ENCODE data around the gene RGPD3. TPM values are rescaled to one million over a fixed set of nuclear protein-coding genes. Genes with fewer than 3 reads are reported as not detected.
"Not testable (repeated sequence)": the region's sequence is repeated elsewhere in the genome, so short reads cannot be mapped to it uniquely, and the experiment has no call there.

Gene RGPD3
- total RNA-seq = under 1 TPM in 1 of 2 experiments, not detected in 1; 0.14 TPM

DNA sequence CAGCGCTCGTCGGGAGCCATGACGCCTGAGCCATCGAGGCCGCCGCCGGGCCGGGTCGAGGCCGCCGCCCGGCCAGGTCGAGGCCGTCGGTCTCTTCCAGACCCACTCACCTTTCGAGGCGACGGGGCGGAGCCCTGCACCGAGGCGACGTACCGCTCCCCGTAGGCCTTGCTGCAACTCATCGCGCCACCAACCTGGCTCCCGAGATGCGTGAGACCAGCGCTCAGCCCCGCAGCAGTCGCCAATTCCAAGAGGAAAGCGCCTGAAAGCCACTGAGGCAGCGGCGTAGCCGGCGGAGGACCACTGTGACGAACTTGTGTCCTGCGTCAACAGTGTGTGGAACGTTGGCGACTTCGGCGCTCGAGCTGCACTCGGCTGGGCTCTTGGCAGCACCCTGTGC is at the start of gene RGPD3:
Gene RGPD3 (minus strand): TSS at position 307 of the 400 bp plus-strand sequence. CDS start 125 bp downstream, at position 182.
- DNase-seq; H3K27ac Mint-ChIP-seq; H3K9me3 Mint-ChIP-seq; H3K4me3 Mint-ChIP-seq; POLR2A ChIA-PET; H3K27me3 Mint-ChIP-seq; H3K36me3 Mint-ChIP-seq; H3K4me1 Mint-ChIP-seq; ATAC-seq (ENCODE audit: low read depth): not testable (repeated sequence)

DNA sequence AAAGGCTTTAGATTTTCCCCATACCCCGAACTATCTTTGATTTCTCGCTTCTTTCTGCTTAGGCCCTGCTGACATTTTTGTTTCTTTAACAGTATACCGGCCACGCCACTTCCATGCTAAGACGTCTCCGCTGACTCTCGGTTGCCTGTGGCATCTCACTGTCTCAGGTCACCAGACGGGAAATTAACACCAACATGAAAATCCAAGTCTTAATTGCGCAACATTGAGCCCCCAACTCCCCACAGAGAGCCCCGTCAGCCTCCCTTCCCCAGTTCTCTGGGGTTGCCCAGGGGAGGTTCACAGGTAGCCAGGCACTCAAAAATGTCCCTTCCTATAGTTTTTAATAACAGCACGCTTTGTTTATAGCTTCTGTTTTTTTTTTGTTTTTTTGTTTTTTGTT is 49.1 kb upstream of the RGPD3 start:
- DNase-seq (no peak), ATAC-seq (ENCODE audit: low read depth) (no peak)
- peaks cover under 1% of the 10 kb centered on the region for H3K4me1 Mint-ChIP-seq
- H3K36me3 Mint-ChIP-seq = peaks cover 1% of the 10 kb centered on the region
- H3K4me3 Mint-ChIP-seq = no peak overlapping the region
- H3K27ac Mint-ChIP-seq = no peak overlapping the region
- no peaks in the 10 kb centered on the region for H3K9me3 Mint-ChIP-seq
- POLR2A ChIA-PET = no interaction called here
- H3K27me3 Mint-ChIP-seq = peaks cover 2% of the 10 kb centered on the region

DNA sequence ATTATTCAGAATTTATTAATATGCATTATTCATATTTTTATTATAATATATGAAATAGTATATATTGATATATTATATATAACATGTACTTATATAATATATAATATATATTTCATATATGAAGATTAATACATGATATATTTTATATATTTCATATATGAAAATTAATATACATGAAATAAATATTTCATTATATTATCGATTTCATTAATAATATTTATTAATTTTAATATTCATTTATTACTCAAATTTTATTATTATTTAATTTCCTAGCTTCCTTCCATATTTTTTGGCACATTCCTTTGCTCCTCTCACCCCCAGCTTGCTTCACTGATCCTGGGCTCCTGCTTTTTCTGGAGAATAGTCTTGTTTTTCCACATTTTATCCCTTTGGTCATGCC is 48.7 kb upstream of the RGPD3 start:
- POLR2A ChIA-PET = no interaction called here
- peaks cover 2% of the 10 kb centered on the region for H3K27me3 Mint-ChIP-seq
- H3K4me3 Mint-ChIP-seq = no peak overlapping the region
- DNase-seq (no peak), ATAC-seq (ENCODE audit: low read depth) (no peak)
- peaks cover 1% of the 10 kb centered on the region for H3K36me3 Mint-ChIP-seq
- no peak overlapping the region for H3K27ac Mint-ChIP-seq
- no peaks in the 10 kb centered on the region for H3K9me3 Mint-ChIP-seq
- H3K4me1 Mint-ChIP-seq = peaks cover 4% of the 10 kb centered on the region

DNA sequence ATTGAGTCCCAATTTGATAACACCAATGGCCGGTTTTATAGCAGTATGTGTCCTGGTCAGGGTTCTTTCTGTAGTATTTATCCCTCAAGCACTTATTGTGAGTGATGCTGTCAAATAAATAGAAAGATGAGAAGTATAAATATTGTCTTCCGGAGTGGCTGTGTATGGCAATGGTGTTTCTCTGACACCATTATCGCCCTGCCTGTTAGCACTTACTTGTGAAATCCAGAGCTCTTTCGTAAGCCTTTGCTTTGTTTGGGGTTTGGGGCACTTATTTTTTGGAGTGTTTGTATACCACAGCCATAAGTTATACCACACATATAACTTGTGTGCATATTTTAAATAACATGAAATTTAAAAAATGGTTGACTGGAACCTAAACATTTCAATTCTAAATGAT is 48.2 kb upstream of the RGPD3 start:
- H3K4me3 Mint-ChIP-seq = no peak overlapping the region
- H3K36me3 Mint-ChIP-seq = peaks cover 1% of the 10 kb centered on the region
- H3K27me3 Mint-ChIP-seq = peaks cover 2% of the 10 kb centered on the region
- no peaks in the 10 kb centered on the region for H3K9me3 Mint-ChIP-seq
- peaks cover 4% of the 10 kb centered on the region for H3K4me1 Mint-ChIP-seq
- H3K27ac Mint-ChIP-seq = no peak overlapping the region
- POLR2A ChIA-PET = no interaction called here
- ATAC-seq (ENCODE audit: low read depth) (no peak), DNase-seq (no peak)

DNA sequence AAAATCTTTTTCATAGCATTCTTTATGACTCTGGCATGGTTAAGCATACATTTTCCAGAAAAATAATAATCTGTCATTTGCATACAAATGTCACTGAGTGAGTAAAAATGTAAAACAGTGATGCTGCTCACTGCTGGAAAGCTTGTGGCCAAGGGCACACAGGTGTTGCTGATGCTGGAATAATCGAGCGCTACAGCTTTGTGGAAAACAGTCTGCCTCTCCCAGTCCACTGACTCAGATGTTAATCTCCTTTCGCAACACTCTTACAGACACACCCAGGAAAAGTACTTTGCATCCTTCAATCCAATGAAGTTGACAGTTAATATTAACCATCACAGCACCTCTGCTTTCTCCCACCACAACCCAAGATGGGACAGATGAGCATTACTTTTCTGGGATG is 46.6 kb upstream of the RGPD3 start:
- H3K4me1 Mint-ChIP-seq; H3K27me3 Mint-ChIP-seq; POLR2A ChIA-PET; H3K4me3 Mint-ChIP-seq; H3K36me3 Mint-ChIP-seq; H3K9me3 Mint-ChIP-seq; ATAC-seq (ENCODE audit: low read depth); H3K27ac Mint-ChIP-seq; DNase-seq: not testable (repeated sequence)

DNA sequence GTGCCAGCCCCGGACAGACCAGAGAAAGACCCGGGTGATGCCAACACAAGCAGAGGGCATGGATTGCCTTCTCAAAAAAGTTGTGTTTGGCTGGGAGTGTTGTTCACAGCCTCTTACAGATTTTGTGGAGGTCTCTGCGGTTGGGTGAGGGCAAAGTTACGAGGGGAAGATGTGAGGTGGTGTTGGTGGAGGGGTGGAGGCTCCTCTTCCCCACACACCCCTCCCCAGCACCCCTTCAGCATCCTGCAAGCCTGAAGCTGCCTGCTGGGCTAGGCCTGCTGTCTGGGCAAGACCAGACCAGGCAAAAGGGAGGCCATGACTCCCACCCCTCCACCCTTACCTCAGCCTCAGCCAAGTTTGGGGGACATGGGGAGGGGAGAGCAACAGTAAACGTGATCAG is 45.2 kb upstream of the RGPD3 start:
- H3K27ac Mint-ChIP-seq, H3K4me3 Mint-ChIP-seq, H3K4me1 Mint-ChIP-seq, DNase-seq, POLR2A ChIA-PET, H3K27me3 Mint-ChIP-seq, H3K9me3 Mint-ChIP-seq, H3K36me3 Mint-ChIP-seq: not testable (repeated sequence)
- peak; percentile 57 for ATAC-seq (ENCODE audit: low read depth)

DNA sequence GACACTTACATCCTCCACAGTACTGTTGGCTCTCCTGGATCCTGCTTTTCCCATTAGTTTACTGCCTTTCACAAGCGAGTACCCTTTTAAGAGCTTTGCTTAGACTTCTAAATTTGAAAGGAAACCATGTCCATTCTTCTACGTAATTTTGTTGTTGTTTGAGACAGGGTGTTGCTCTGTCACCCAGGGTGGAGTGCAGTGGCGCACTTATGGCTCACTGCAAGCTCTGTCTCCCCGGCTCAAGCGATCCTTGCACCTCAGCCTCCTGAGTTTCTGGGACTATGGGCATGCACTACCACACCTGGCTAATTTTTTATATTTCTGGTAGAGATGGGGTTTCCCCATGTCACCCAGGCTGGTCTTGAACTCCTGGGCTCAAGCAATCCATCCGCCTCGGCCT is 43.7 kb upstream of the RGPD3 start:
- ATAC-seq (ENCODE audit: low read depth) = peak; percentile 21
- H3K4me3 Mint-ChIP-seq, H3K27me3 Mint-ChIP-seq, H3K4me1 Mint-ChIP-seq, DNase-seq, POLR2A ChIA-PET, H3K9me3 Mint-ChIP-seq, H3K36me3 Mint-ChIP-seq: not testable (repeated sequence)
- H3K27ac Mint-ChIP-seq = peak overlapping the region; percentile 65

DNA sequence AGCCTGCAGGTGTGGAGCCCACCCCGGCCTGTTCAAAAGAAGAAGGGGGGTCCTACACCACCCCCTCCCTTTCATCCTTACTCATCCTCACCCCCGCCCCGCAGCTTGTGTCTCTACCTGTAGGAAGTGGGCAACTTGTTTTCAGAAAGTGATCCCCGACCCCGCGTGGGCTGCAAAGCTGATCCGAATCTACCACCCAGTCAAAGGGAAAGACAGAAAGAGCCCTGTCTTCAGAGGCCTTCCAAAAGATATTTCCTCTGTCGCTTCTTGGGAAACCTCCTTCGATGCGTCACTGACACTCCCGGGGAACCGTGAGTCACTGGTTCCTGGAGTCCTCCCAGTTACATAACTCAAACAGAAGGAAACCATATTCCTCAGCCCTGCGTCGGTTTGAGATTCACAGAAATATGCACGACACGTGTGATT is 43.3 kb upstream of the RGPD3 start:
- H3K36me3 Mint-ChIP-seq, H3K27ac Mint-ChIP-seq, DNase-seq, POLR2A ChIA-PET, H3K9me3 Mint-ChIP-seq, H3K27me3 Mint-ChIP-seq, H3K4me3 Mint-ChIP-seq, H3K4me1 Mint-ChIP-seq: not testable (repeated sequence)
- ATAC-seq (ENCODE audit: low read depth) = peak; percentile 26

DNA sequence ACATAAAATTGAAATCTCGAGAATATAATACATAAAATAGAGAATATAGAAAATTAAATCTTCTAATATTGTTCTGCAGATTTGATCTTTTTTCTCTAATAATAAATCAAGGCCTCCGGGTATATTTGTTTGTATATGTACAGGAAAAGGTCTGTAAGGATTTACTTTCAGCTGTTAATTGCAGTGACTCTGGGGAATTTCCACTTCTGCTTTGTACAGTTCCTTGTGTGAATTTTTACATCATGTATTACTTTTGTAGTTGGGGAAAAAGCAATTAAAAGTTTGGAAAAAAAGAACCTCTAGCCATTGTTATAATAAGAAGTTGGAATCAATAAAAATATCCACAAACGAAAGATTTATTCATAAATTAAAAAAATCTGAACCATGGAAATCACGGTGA is 42.6 kb upstream of the RGPD3 start:
- H3K4me1 Mint-ChIP-seq; ATAC-seq (ENCODE audit: low read depth); H3K27ac Mint-ChIP-seq; H3K9me3 Mint-ChIP-seq; H3K27me3 Mint-ChIP-seq; H3K4me3 Mint-ChIP-seq; H3K36me3 Mint-ChIP-seq; DNase-seq; POLR2A ChIA-PET: not testable (repeated sequence)

DNA sequence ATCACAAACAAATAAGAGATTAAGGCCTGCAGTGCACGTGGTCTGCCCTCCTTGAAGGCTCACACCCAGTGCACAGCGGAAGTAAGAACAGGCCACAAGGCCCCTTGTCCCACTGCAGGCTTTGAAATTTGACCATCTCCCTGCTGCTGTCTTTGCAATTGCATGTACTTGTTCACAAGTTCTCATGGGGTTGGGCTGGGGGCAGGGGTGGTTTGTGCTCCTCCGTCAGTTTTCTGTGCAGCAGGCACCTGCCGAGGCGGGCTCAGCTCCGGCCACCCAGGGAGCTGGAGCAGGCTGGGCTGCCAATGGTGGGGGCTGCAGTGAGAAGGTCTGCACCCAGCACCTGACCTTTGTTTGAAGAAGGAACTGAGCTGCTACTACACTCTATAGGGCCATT is 41.2 kb upstream of the RGPD3 start:
- H3K9me3 Mint-ChIP-seq; H3K4me3 Mint-ChIP-seq; H3K27ac Mint-ChIP-seq; DNase-seq; H3K4me1 Mint-ChIP-seq; H3K36me3 Mint-ChIP-seq; H3K27me3 Mint-ChIP-seq; ATAC-seq (ENCODE audit: low read depth): not testable (repeated sequence)
- POLR2A ChIA-PET = interaction anchor here (0.6 kb wide), 1 partner anchor 577 kb away, joined by 3 read pairs; no protein-coding TSS in a partner anchor

DNA sequence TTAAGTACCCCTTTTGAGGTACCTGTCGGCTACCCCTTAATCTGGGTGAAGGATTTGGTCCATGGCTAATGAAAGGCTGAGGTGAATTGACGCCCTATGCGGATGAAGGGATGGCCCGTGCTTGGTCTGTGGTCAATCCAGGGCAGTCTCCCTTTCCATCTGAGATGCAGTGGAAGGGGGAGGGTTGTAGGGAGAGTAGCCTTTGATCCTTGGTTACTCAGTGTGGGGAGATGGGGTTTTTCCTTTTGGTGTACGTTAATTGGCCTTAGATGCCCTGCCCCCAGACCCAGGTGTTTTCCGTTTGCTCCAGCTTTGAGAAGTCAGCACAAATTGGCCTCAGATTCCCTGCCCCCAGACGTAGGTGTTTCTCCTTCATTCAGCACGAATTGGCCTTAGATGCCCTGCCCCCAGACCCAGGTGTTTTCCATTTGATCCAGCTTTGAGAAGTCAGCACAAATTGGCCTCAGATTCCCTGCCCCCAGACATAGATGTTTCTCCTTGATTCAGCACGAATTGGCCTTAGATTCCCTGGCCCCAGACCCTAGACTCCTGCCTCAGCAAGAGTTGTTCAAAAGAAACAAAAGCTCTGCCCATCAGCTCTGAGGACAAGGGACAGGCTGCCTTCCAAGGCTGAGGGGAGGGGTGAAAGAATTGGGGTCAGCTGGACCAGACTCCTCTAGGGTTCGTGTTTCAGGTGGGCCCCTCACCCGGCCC is 40.6 kb upstream of the RGPD3 start:
- not testable (repeated sequence) for H3K27me3 Mint-ChIP-seq; H3K9me3 Mint-ChIP-seq; H3K27ac Mint-ChIP-seq; H3K4me1 Mint-ChIP-seq; DNase-seq; ATAC-seq (ENCODE audit: low read depth); H3K4me3 Mint-ChIP-seq; H3K36me3 Mint-ChIP-seq
- POLR2A ChIA-PET = interaction anchor here (0.6 kb wide), 1 partner anchor 576 kb away, joined by 3 read pairs; no protein-coding TSS in a partner anchor

DNA sequence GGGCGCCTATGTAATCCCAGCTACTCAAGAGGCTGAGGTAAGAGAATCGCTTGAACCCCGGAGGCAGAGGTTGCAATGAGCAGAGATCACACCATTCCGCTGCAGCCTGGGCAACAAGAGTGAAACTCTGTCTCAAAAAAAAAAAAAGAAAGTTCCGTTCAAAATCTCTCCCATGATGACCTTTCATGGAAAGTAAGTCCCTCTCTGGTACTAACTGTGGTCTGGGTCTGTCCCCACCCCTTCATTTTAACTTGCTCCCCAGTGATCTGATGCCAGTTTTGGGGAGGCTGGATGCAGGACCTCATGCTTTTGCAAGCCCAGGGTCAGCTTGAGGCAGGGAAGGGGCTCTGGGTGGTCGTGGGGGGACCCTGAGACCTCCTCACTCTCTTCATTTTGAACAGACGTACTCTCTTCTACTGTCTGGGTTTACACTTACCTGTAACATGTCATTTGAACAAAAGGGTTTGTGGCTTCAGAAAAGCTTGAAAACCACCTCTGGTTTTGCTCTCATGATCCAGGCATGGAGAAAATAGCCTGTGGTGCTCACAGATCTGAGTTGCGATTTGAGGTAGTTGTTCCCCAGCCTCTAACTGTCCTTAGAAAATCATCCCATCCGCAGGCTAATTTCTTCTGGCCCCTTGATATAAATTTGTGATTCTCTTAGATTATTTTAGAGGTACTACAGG is 37.9 kb upstream of the RGPD3 start:
- peak; percentile 70 for ATAC-seq (ENCODE audit: low read depth)
- H3K9me3 Mint-ChIP-seq, H3K4me1 Mint-ChIP-seq, H3K36me3 Mint-ChIP-seq, POLR2A ChIA-PET, H3K27me3 Mint-ChIP-seq: not testable (repeated sequence)
- peak; percentile 42 for DNase-seq
- H3K4me3 Mint-ChIP-seq = peak overlapping the region; percentile 39
- H3K27ac Mint-ChIP-seq = peak overlapping the region; percentile 85

DNA sequence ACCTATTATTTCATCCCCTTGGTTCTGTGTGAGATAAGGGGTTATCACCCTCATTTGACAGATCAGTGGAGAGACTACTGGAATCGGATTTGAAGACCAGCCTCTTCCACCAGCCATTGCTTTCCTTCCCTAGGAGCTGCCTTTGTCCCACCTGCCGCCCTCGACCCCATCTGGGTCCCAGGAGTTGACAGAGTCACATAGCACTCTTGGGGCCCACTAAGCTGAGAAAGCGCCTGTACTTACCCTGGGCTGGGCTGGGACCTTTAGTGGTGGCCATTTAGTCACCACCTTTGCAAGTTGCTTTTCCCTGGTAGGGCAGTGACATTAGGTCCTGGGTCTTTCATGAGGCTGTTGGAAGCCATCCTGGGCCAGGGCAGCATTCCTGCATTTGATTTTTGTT is 36.6 kb upstream of the RGPD3 start:
- H3K4me3 Mint-ChIP-seq; DNase-seq; POLR2A ChIA-PET; H3K27ac Mint-ChIP-seq; H3K27me3 Mint-ChIP-seq; H3K36me3 Mint-ChIP-seq; ATAC-seq (ENCODE audit: low read depth); H3K9me3 Mint-ChIP-seq; H3K4me1 Mint-ChIP-seq: not testable (repeated sequence)

DNA sequence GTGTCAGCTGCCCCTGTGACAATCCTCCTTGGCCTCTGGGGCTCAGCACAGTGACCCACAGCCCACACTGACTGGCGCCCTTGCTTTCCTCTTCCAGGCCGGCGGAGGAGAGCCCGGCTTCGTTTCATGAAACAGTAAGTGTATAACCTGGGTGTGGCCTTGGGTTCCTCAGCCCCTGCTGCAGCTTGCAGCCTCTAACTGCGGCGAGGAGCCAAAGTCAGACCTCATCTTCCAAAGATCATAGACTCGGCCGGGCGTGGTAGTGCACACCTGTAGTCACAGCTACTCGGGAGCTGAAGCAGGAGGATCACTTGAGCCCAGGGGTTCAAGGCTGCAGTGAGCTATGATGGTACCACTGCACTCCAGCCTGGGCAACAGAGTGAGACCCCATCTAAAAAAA is 36.0 kb upstream of the RGPD3 start:
- peak; percentile 49 for ATAC-seq (ENCODE audit: low read depth)
- POLR2A ChIA-PET, DNase-seq, H3K36me3 Mint-ChIP-seq, H3K4me3 Mint-ChIP-seq, H3K4me1 Mint-ChIP-seq, H3K9me3 Mint-ChIP-seq, H3K27ac Mint-ChIP-seq, H3K27me3 Mint-ChIP-seq: not testable (repeated sequence)
